ES-I3 (cell line): ENCODE measurements around the gene HACD1.

Source experiments
- H3K36me3 ChIP-seq: 2 replicates; pipeline ENCODE4 v1.6.1; 2013; ENCODE audit warnings: mild to moderate bottlenecking, low read length, control low read depth, moderate library complexity; ENCODE audit not compliant: insufficient read depth
- H3K4me1 ChIP-seq: 2 replicates; pipeline ENCODE4 v1.6.1; 2013; ENCODE audit warnings: mild to moderate bottlenecking, control low read depth, low read length; ENCODE audit not compliant: insufficient read depth
- H3K9ac ChIP-seq: 2 replicates; pipeline ENCODE4 v1.6.1; 2013; ENCODE audit warnings: low read depth, mild to moderate bottlenecking, low read length, moderate library complexity
- H3K9me3 ChIP-seq: 2 replicates; pipeline ENCODE4 v1.6.1; 2013; ENCODE audit warnings: mild to moderate bottlenecking, low read length, moderate library complexity; ENCODE audit not compliant: control insufficient read depth, insufficient read depth

Gene HACD1

GRCh38 chr10:17585016-17585415 lies 32.2 kb downstream of the HACD1 start:
- Histone ChIP-seq H3K36me3 (no peaks in the 10 kb centered on the region), H3K4me1 (no peaks in the 10 kb centered on the region), H3K9me3 (no peaks in the 10 kb centered on the region), H3K9ac (no peak overlapping the region)

DNA sequence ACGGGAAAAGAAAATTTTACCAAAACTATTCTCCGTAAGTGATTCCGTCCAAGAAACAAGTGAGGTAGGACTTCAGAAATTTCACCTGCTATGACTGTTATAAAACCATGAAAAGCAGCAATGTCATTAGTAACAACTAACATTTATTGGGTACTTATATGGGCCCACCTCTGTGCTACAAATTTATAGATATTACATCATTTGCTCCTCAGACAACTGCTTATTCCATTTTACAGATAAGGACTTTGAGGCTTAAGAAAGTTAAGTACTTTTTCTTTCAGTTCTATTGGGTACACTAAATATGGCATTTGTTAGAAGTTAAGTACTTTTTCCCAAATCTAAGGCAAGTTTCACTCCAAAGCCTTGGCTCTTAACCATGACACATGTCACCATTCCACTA lies 36.3 kb downstream of the HACD1 start:
- Histone ChIP-seq H3K9me3 (no peaks in the 10 kb centered on the region), H3K9ac (no peak overlapping the region), H3K4me1 (no peaks in the 10 kb centered on the region), H3K36me3 (no peaks in the 10 kb centered on the region)

DNA sequence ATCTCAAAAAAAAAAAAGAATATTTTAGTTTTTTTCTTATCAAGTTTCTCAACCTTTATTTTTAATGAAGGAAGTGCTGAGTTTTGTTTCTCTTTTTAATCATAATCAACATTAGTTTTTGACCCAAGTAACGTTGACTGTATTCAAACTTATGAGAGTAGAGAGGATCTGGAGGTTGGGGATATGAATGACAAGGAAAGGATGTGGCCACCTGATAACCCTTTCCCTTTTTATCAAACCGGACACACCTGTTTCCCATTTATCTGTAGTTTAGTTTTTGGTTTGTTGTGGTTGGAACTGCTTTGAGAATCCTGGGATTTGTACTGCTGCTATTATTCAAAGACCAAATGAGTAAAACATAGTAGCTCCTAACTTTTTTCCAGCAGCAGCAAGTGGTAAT lies 38.6 kb downstream of the HACD1 start:
- no peaks in the 10 kb centered on the region for H3K4me1 ChIP-seq
- no peaks in the 10 kb centered on the region for H3K9me3 ChIP-seq
- no peak overlapping the region for H3K9ac ChIP-seq
- no peaks in the 10 kb centered on the region for H3K36me3 ChIP-seq

GRCh38 chr10:17576768-17577167 lies 40.4 kb downstream of the HACD1 start:
- H3K36me3 ChIP-seq = no peaks in the 10 kb centered on the region

DNA sequence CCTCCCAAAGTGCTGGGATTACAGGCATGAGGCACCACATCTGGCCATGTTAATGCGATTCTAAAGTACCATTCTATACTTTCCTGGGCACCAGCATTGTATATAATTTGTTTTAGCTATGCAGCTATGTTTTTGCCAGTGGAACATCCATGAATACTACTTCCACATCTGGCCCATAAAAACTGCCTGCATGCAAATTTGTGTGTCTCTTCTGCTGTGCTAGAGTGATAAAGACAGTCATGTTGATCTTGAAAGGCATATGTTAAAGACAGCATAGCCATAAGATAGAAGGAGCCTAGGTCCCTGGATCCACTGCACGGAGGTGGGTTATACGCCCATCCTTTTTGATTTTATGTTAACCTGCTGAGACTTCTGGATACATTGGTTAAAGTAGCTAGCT lies 52.3 kb downstream of the HACD1 start:
- Histone ChIP-seq H3K36me3 (no peaks in the 10 kb centered on the region), H3K4me1 (peaks cover 20% of the 10 kb centered on the region)

More at GRCh38 chr10:17576768-17577167, 40.4 kb downstream of the HACD1 start:
- Histone ChIP-seq H3K4me1 (no peaks in the 10 kb centered on the region), H3K9me3 (no peaks in the 10 kb centered on the region), H3K9ac (no peak overlapping the region)

DNA sequence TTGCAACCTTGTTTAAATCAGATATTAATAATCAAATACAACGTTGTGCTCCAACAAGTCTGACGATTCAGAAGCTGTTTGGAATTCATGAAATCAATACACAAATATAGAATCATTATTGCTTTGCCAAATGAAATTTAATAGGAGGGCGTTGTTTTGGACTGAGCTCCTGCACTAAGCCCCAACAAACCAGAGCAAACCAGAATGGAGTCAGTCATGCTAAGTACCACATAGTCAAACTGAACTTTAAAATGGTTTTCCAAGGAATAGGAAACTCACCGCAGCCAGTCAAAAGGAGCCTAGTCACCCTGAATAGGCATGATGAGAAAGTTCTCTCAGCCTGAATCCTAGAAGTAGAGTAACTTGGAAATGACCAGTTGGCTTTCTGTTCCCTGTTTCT lies 53.7 kb downstream of the HACD1 start:
- peaks cover 20% of the 10 kb centered on the region for H3K4me1 ChIP-seq
- H3K9ac ChIP-seq = no peak overlapping the region
- no peaks in the 10 kb centered on the region for H3K9me3 ChIP-seq
- H3K36me3 ChIP-seq = no peaks in the 10 kb centered on the region

More for the DNA sequence above, 52.3 kb downstream of the HACD1 start:
- Histone ChIP-seq H3K9me3 (no peaks in the 10 kb centered on the region), H3K9ac (no peak overlapping the region)

DNA sequence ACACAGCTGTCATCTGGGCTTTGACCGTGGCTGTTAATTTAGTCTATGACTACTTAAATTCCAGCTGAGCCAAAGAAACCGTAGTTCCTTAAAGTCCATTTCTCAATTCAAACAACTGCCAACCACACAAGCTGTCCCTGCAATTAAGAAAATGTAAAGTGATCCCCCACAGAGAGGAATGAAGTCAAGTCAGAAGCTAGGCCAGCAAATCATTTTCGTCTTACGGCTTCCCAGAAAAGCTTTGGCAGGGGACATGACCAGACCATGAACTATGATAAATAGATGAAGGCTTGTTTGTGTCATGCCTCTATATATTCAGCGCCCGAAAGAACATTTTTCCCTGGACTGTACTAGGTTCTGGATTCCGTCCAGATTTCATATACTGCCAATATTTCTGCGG lies 54.6 kb downstream of the HACD1 start:
- Histone ChIP-seq H3K36me3 (no peaks in the 10 kb centered on the region), H3K9ac (no peak overlapping the region), H3K4me1 (peaks cover 20% of the 10 kb centered on the region), H3K9me3 (no peaks in the 10 kb centered on the region)

DNA sequence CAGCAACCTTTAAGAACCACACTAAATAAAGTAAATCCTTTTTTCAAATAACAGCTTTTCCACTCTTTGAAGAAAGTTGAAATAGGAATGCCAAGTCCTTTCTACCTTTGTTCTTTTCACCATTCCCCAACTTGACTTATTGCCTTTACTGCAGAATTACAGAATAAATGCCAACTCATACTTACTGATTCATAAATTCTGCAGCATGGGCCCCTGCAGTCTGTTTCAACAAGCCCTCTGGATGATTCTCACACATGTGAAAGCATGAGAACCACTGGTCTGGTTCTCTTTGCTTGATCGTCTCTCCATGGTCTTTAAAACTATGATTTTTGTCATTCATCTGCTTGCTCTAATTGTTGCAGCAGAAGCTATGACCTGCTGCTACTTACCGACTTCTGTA lies 56.1 kb downstream of the HACD1 start:
- H3K36me3 ChIP-seq = no peaks in the 10 kb centered on the region
- no peak overlapping the region for H3K9ac ChIP-seq
- H3K4me1 ChIP-seq = peaks cover 20% of the 10 kb centered on the region
- H3K9me3 ChIP-seq = no peaks in the 10 kb centered on the region

GRCh38 chr10:17557459-17557858 lies 59.7 kb downstream of the HACD1 start:
- Histone ChIP-seq H3K36me3 (no peaks in the 10 kb centered on the region), H3K9ac (no peak overlapping the region), H3K9me3 (no peaks in the 10 kb centered on the region), H3K4me1 (peaks cover 12% of the 10 kb centered on the region)

GRCh38 chr10:17548770-17549169 lies 68.4 kb downstream of the HACD1 start:
- Histone ChIP-seq H3K36me3 (no peaks in the 10 kb centered on the region), H3K4me1 (no peaks in the 10 kb centered on the region), H3K9me3 (no peaks in the 10 kb centered on the region; the same call in none of the 2 replicates), H3K9ac (no peak overlapping the region)

GRCh38 chr10:17548162-17548561 lies 69.0 kb downstream of the HACD1 start:
- no peaks in the 10 kb centered on the region for H3K4me1 ChIP-seq
- no peaks in the 10 kb centered on the region for H3K36me3 ChIP-seq
- no peak overlapping the region for H3K9ac ChIP-seq
- H3K9me3 ChIP-seq = no peaks in the 10 kb centered on the region; the same call in none of the 2 replicates

GRCh38 chr10:17547060-17547459 lies 70.1 kb downstream of the HACD1 start:
- no peaks in the 10 kb centered on the region for H3K4me1 ChIP-seq
- no peak overlapping the region for H3K9ac ChIP-seq
- no peaks in the 10 kb centered on the region; the same call in none of the 2 replicates for H3K9me3 ChIP-seq
- H3K36me3 ChIP-seq = no peaks in the 10 kb centered on the region

GRCh38 chr10:17544465-17544864 lies 72.7 kb downstream of the HACD1 start:
- Histone ChIP-seq H3K36me3 (no peaks in the 10 kb centered on the region), H3K9ac (no peak overlapping the region), H3K4me1 (no peaks in the 10 kb centered on the region), H3K9me3 (no peaks in the 10 kb centered on the region; the same call in 1 of the 2 replicates)
